ENCODE data around the gene SAP130.

GRCh38 chr2:127901339-127902056 is 126.4 kb downstream of the SAP130 start:
- TF ChIP-seq CTCF (IDR thresholded peaks at IDR 0.05) (no peak), EZH2 (IDR thresholded peaks at IDR 0.05) (no peak)
